Measurements from ENCODE around the gene TKTL1.

The TKTL1 gene

GRCh38 chrX:154353172-154353843, 57.7 kb downstream of the TKTL1 start:
- Histone ChIP-seq H3K36me3 (ENCODE audit: control insufficient read depth in 1 of 2, insufficient read depth in 2 of 2, low read length in 2 of 2) (peaks cover 7 to 36% of the 10 kb centered on the region in 2 donors), H3K27ac (ENCODE audit: low read depth, low read length) (no peak overlapping the region), H3K4me1 (ENCODE audit: control insufficient read depth in 1 of 2, insufficient read depth in 2 of 2, low read length in 2 of 2) (peaks cover 14 to 18% of the 10 kb centered on the region in 2 donors), H3K4me3 (ENCODE audit: low read depth in 1 of 2, low read length in 2 of 2) (no peak overlapping the region), H3K9me3 (ENCODE audit: control insufficient read depth in 1 of 2, low read length in 2 of 2) (no peaks in the 10 kb centered on the region), H3K27me3 (ENCODE audit: control insufficient read depth in 1 of 2, insufficient read depth in 2 of 2, low read length in 2 of 2) (no peaks in the 10 kb centered on the region), H3K9ac (ENCODE audit: low read depth in 1 of 2, low read length in 2 of 2) (no peak overlapping the region)

- H3K36me3 ChIP-seq (ENCODE audit: control insufficient read depth in 1 of 2, insufficient read depth in 2 of 2, low read length in 2 of 2): peaks cover 9 to 43% of the 10 kb centered on the region in 2 donors
- no peak overlapping the region for H3K27ac ChIP-seq (ENCODE audit: low read depth, low read length)
- H3K4me3 ChIP-seq (ENCODE audit: low read depth in 1 of 2, low read length in 2 of 2): no peak overlapping the region
- H3K9me3 ChIP-seq (ENCODE audit: control insufficient read depth in 1 of 2, low read length in 2 of 2): no peaks in the 10 kb centered on the region
- no peak overlapping the region for H3K9ac ChIP-seq (ENCODE audit: low read depth in 1 of 2, low read length in 2 of 2)
- H3K27me3 ChIP-seq (ENCODE audit: control insufficient read depth in 1 of 2, insufficient read depth in 2 of 2, low read length in 2 of 2): no peaks in the 10 kb centered on the region
- peaks cover 14 to 18% of the 10 kb centered on the region in 2 donors for H3K4me1 ChIP-seq (ENCODE audit: control insufficient read depth in 1 of 2, insufficient read depth in 2 of 2, low read length in 2 of 2)
Measured at GRCh38 chrX:154354013-154354412, 58.4 kb downstream of the TKTL1 start.

GRCh38 chrX:154354516-154354915, 58.9 kb downstream of the TKTL1 start:
- Histone ChIP-seq H3K4me1 (ENCODE audit: control insufficient read depth in 1 of 2, insufficient read depth in 2 of 2, low read length in 2 of 2) (peaks cover 14 to 18% of the 10 kb centered on the region in 2 donors), H3K9ac (ENCODE audit: low read depth in 1 of 2, low read length in 2 of 2) (no peak overlapping the region), H3K9me3 (ENCODE audit: control insufficient read depth in 1 of 2, low read length in 2 of 2) (no peaks in the 10 kb centered on the region), H3K36me3 (ENCODE audit: control insufficient read depth in 1 of 2, insufficient read depth in 2 of 2, low read length in 2 of 2) (peaks cover 10 to 47% of the 10 kb centered on the region in 2 donors), H3K27ac (ENCODE audit: low read depth, low read length) (no peak overlapping the region), H3K4me3 (ENCODE audit: low read depth in 1 of 2, low read length in 2 of 2) (no peak overlapping the region), H3K27me3 (ENCODE audit: control insufficient read depth in 1 of 2, insufficient read depth in 2 of 2, low read length in 2 of 2) (no peaks in the 10 kb centered on the region)

GRCh38 chrX:154355094-154355775, 59.6 kb downstream of the TKTL1 start:
- Histone ChIP-seq H3K27me3 (ENCODE audit: control insufficient read depth in 1 of 2, insufficient read depth in 2 of 2, low read length in 2 of 2) (no peaks in the 10 kb centered on the region), H3K9ac (ENCODE audit: low read depth in 1 of 2, low read length in 2 of 2) (no peak overlapping the region), H3K4me1 (ENCODE audit: control insufficient read depth in 1 of 2, insufficient read depth in 2 of 2, low read length in 2 of 2) (peaks cover 8 to 17% of the 10 kb centered on the region in 2 donors), H3K36me3 (ENCODE audit: control insufficient read depth in 1 of 2, insufficient read depth in 2 of 2, low read length in 2 of 2) (peaks cover 5 to 44% of the 10 kb centered on the region in 2 donors), H3K4me3 (ENCODE audit: low read depth in 1 of 2, low read length in 2 of 2) (no peak overlapping the region), H3K9me3 (ENCODE audit: control insufficient read depth in 1 of 2, low read length in 2 of 2) (no peaks in the 10 kb centered on the region), H3K27ac (ENCODE audit: low read depth, low read length) (no peak overlapping the region)

- Histone ChIP-seq H3K27me3 (ENCODE audit: control insufficient read depth in 1 of 2, insufficient read depth in 2 of 2, low read length in 2 of 2) (no peaks in the 10 kb centered on the region), H3K36me3 (ENCODE audit: control insufficient read depth in 1 of 2, insufficient read depth in 2 of 2, low read length in 2 of 2) (peaks cover 5 to 44% of the 10 kb centered on the region in 2 donors), H3K4me3 (ENCODE audit: low read depth in 1 of 2, low read length in 2 of 2) (no peak overlapping the region), H3K9ac (ENCODE audit: low read depth in 1 of 2, low read length in 2 of 2) (no peak overlapping the region), H3K4me1 (ENCODE audit: control insufficient read depth in 1 of 2, insufficient read depth in 2 of 2, low read length in 2 of 2) (peaks cover 3 to 12% of the 10 kb centered on the region in 2 donors), H3K27ac (ENCODE audit: low read depth, low read length) (no peak overlapping the region), H3K9me3 (ENCODE audit: control insufficient read depth in 1 of 2, low read length in 2 of 2) (no peaks in the 10 kb centered on the region)
Measured at GRCh38 chrX:154355776-154356140, 60.2 kb downstream of the TKTL1 start.

- Histone ChIP-seq H3K4me1 (ENCODE audit: control insufficient read depth in 1 of 2, insufficient read depth in 2 of 2, low read length in 2 of 2) (peaks cover 0 to 5% of the 10 kb centered on the region in 2 donors), H3K4me3 (ENCODE audit: low read depth in 1 of 2, low read length in 2 of 2) (no peak overlapping the region), H3K9ac (ENCODE audit: low read depth in 1 of 2, low read length in 2 of 2) (no peak overlapping the region), H3K9me3 (ENCODE audit: control insufficient read depth in 1 of 2, low read length in 2 of 2) (no peaks in the 10 kb centered on the region), H3K36me3 (ENCODE audit: control insufficient read depth in 1 of 2, insufficient read depth in 2 of 2, low read length in 2 of 2) (peaks cover 9 to 50% of the 10 kb centered on the region in 2 donors), H3K27me3 (ENCODE audit: control insufficient read depth in 1 of 2, insufficient read depth in 2 of 2, low read length in 2 of 2) (no peaks in the 10 kb centered on the region), H3K27ac (ENCODE audit: low read depth, low read length) (no peak overlapping the region)
Measured at GRCh38 chrX:154356596-154356995, 61.0 kb downstream of the TKTL1 start.

GRCh38 chrX:154357205-154357604, 61.6 kb downstream of the TKTL1 start:
- Histone ChIP-seq H3K36me3 (ENCODE audit: control insufficient read depth in 1 of 2, insufficient read depth in 2 of 2, low read length in 2 of 2) (peaks cover 11 to 50% of the 10 kb centered on the region in 2 donors), H3K9ac (ENCODE audit: low read depth in 1 of 2, low read length in 2 of 2) (no peak overlapping the region), H3K9me3 (ENCODE audit: control insufficient read depth in 1 of 2, low read length in 2 of 2) (no peaks in the 10 kb centered on the region), H3K4me3 (ENCODE audit: low read depth in 1 of 2, low read length in 2 of 2) (no peak overlapping the region), H3K27ac (ENCODE audit: low read depth, low read length) (no peak overlapping the region), H3K27me3 (ENCODE audit: control insufficient read depth in 1 of 2, insufficient read depth in 2 of 2, low read length in 2 of 2) (no peaks in the 10 kb centered on the region), H3K4me1 (ENCODE audit: control insufficient read depth in 1 of 2, insufficient read depth in 2 of 2, low read length in 2 of 2) (no peaks in the 10 kb centered on the region)

GRCh38 chrX:154358011-154358410, 62.4 kb downstream of the TKTL1 start:
- H3K4me3 ChIP-seq (ENCODE audit: low read depth in 1 of 2, low read length in 2 of 2): no peak overlapping the region
- H3K27me3 ChIP-seq (ENCODE audit: control insufficient read depth in 1 of 2, insufficient read depth in 2 of 2, low read length in 2 of 2): no peaks in the 10 kb centered on the region
- no peak overlapping the region for H3K27ac ChIP-seq (ENCODE audit: low read depth, low read length)
- no peak overlapping the region for H3K9ac ChIP-seq (ENCODE audit: low read depth in 1 of 2, low read length in 2 of 2)
- H3K9me3 ChIP-seq (ENCODE audit: control insufficient read depth in 1 of 2, low read length in 2 of 2): no peaks in the 10 kb centered on the region
- no peaks in the 10 kb centered on the region for H3K4me1 ChIP-seq (ENCODE audit: control insufficient read depth in 1 of 2, insufficient read depth in 2 of 2, low read length in 2 of 2)
- peaks cover 11 to 51% of the 10 kb centered on the region in 2 donors for H3K36me3 ChIP-seq (ENCODE audit: control insufficient read depth in 1 of 2, insufficient read depth in 2 of 2, low read length in 2 of 2)

- Histone ChIP-seq H3K4me3 (ENCODE audit: low read depth in 1 of 2, low read length in 2 of 2) (no peak overlapping the region), H3K27me3 (ENCODE audit: control insufficient read depth in 1 of 2, insufficient read depth in 2 of 2, low read length in 2 of 2) (no peaks in the 10 kb centered on the region), H3K36me3 (ENCODE audit: control insufficient read depth in 1 of 2, insufficient read depth in 2 of 2, low read length in 2 of 2) (peaks cover 11 to 48% of the 10 kb centered on the region in 2 donors), H3K4me1 (ENCODE audit: control insufficient read depth in 1 of 2, insufficient read depth in 2 of 2, low read length in 2 of 2) (no peaks in the 10 kb centered on the region), H3K9me3 (ENCODE audit: control insufficient read depth in 1 of 2, low read length in 2 of 2) (no peaks in the 10 kb centered on the region), H3K27ac (ENCODE audit: low read depth, low read length) (no peak overlapping the region), H3K9ac (ENCODE audit: low read depth in 1 of 2, low read length in 2 of 2) (no peak overlapping the region)
Measured at GRCh38 chrX:154358829-154359228, 63.2 kb downstream of the TKTL1 start.

- H3K9me3 ChIP-seq (ENCODE audit: control insufficient read depth in 1 of 2, low read length in 2 of 2): no peaks in the 10 kb centered on the region
- H3K27ac ChIP-seq (ENCODE audit: low read depth, low read length): no peak overlapping the region
- no peak overlapping the region for H3K4me3 ChIP-seq (ENCODE audit: low read depth in 1 of 2, low read length in 2 of 2)
- no peak overlapping the region for H3K9ac ChIP-seq (ENCODE audit: low read depth in 1 of 2, low read length in 2 of 2)
- H3K4me1 ChIP-seq (ENCODE audit: control insufficient read depth in 1 of 2, insufficient read depth in 2 of 2, low read length in 2 of 2): no peaks in the 10 kb centered on the region
- peaks cover 11 to 48% of the 10 kb centered on the region in 2 donors for H3K36me3 ChIP-seq (ENCODE audit: control insufficient read depth in 1 of 2, insufficient read depth in 2 of 2, low read length in 2 of 2)
- no peaks in the 10 kb centered on the region for H3K27me3 ChIP-seq (ENCODE audit: control insufficient read depth in 1 of 2, insufficient read depth in 2 of 2, low read length in 2 of 2)
Measured at GRCh38 chrX:154359362-154360154, 64.0 kb downstream of the TKTL1 start.

Measured in duodenal mucosa (tissue), 2 donors.